T47D (cell line): ENCODE results near the gene FGF14.

Experiments
- DNase-seq, 2 experiments: peaks; one replicate each; pipeline versions ENCODE4 v3.0.0 to v3.0.0-alpha.2; 2011 to 2012; ENCODE audit warnings: low read depth in 1 of 2, low spot score in 1 of 2
- JUND ChIP-seq: IDR thresholded peaks from 2 replicates; pipeline ENCODE4 v1.6.1; 2012; ENCODE audit warnings: low read depth
- in situ Hi-C: cut with HindIII; loops from 2 replicates; pipeline ENCODE4 v1.10.0; 2016; ENCODE audit warnings: low sequenced_read_pairs, low pct_unique_long_range_greater_than_20kb

FGF14 gene

GRCh38 chr13:102318233-102318632 is 83.6 kb downstream of the FGF14 start:
- in situ Hi-C loops: no loop called here
- DNase-seq: no peak
- TF ChIP-seq JUND: no peak

GRCh38 chr13:102317593-102317992 is 84.3 kb downstream of the FGF14 start:
- no peak for DNase-seq
- in situ Hi-C loops: no loop called here
- TF ChIP-seq JUND: no peak

- in situ Hi-C loops: no loop called here
- TF ChIP-seq JUND: no peak
- DNase-seq: no peak
These were observed 85.1 kb downstream of the FGF14 start for GRCh38 chr13:102316732-102317131.

- in situ Hi-C loops: no loop called here
- no peak for DNase-seq
- no peak for TF ChIP-seq JUND
These were observed 89.0 kb downstream of the FGF14 start for GRCh38 chr13:102312841-102313240.

GRCh38 chr13:102311901-102312300 is 89.9 kb downstream of the FGF14 start:
- no peak for DNase-seq
- TF ChIP-seq JUND: no peak
- in situ Hi-C loops: no loop called here

GRCh38 chr13:102311419-102311796 is 90.4 kb downstream of the FGF14 start:
- in situ Hi-C loops: no loop called here
- no peak for DNase-seq
- TF ChIP-seq JUND: no peak

- in situ Hi-C loops: no loop called here
- TF ChIP-seq JUND: no peak
- DNase-seq: no peak
These were observed 91.0 kb downstream of the FGF14 start for GRCh38 chr13:102310691-102311418.

- in situ Hi-C loops: no loop called here
- DNase-seq: peak in 1 of 2 experiments; percentile 11
- no peak for TF ChIP-seq JUND
These were observed 92.7 kb downstream of the FGF14 start for GRCh38 chr13:102309110-102309509.

- TF ChIP-seq JUND: no peak
- DNase-seq: no peak
These were observed 99.3 kb downstream of the FGF14 start for GRCh38 chr13:102302534-102302933.

GRCh38 chr13:102300379-102300778 is 101.5 kb downstream of the FGF14 start:
- no peak for DNase-seq
- in situ Hi-C loops: no loop called here
- TF ChIP-seq JUND: no peak

More at GRCh38 chr13:102302534-102302933, 99.3 kb downstream of the FGF14 start:
- in situ Hi-C loops: no loop called here

- in situ Hi-C loops: no loop called here
- TF ChIP-seq JUND: no peak
- DNase-seq: peak in 1 of 2 experiments; percentile 14
These were observed 102.5 kb downstream of the FGF14 start for GRCh38 chr13:102299366-102299765.

GRCh38 chr13:102298051-102298450 is 103.8 kb downstream of the FGF14 start:
- TF ChIP-seq JUND: no peak
- no peak for DNase-seq
- in situ Hi-C loops: no loop called here

- TF ChIP-seq JUND: no peak
- in situ Hi-C loops: no loop called here
These were observed 106.4 kb downstream of the FGF14 start for GRCh38 chr13:102295316-102296048.

More at GRCh38 chr13:102295316-102296048, 106.4 kb downstream of the FGF14 start:
- no peak for DNase-seq
